IPS DF 19.7 (cell line): ENCODE data around the gene APOC1.
"Not testable (repeated sequence)": the region's sequence is repeated elsewhere in the genome, so short reads cannot be mapped to it uniquely, and the experiment has no call there.

Experiments
- DNase-seq: peaks from one replicate; pipeline ENCODE4 v3.0.0-alpha.2; 2013; ENCODE audit warnings: low read depth, low spot score

APOC1 gene

GRCh38 chr19:44889830-44890365 is 24.5 kb upstream of the APOC1 start:
- DNase-seq, result no peak

GRCh38 chr19:44890366-44891015 is 23.9 kb upstream of the APOC1 start:
- peak; percentile 100 for DNase-seq

- DNase-seq, result peak; percentile 97
Observed at GRCh38 chr19:44891016-44891882, 23.2 kb upstream of the APOC1 start, which contains the start of gene TOMM40. Gene TOMM40, plus strand, starts transcription at chr19:44891254. Its CDS starts 162 bp downstream, at chr19:44891416.

- DNase-seq, result no peak
Observed at GRCh38 chr19:44892932-44893331, 21.5 kb upstream of the APOC1 start.

- no peak for DNase-seq
Observed at GRCh38 chr19:44893332-44894051, 20.9 kb upstream of the APOC1 start.

GRCh38 chr19:44894052-44894400 is 20.4 kb upstream of the APOC1 start:
- no peak for DNase-seq

- no peak for DNase-seq
Observed at GRCh38 chr19:44894946-44895345, 19.5 kb upstream of the APOC1 start.

GRCh38 chr19:44897835-44898234 is 16.6 kb upstream of the APOC1 start:
- DNase-seq, result no peak

- no peak for DNase-seq
Observed at GRCh38 chr19:44900328-44901244, 13.8 kb upstream of the APOC1 start.

GRCh38 chr19:44903216-44903601 is 11.2 kb upstream of the APOC1 start:
- no peak for DNase-seq

- no peak for DNase-seq
Observed at GRCh38 chr19:44903602-44904425, 10.6 kb upstream of the APOC1 start.

- DNase-seq, result no peak
Observed at GRCh38 chr19:44904426-44904994, 9.9 kb upstream of the APOC1 start.

- no peak for DNase-seq
Observed at GRCh38 chr19:44905437-44906160, 8.8 kb upstream of the APOC1 start, which contains the start of gene APOE. Gene APOE, plus strand, starts transcription at chr19:44905796. Its CDS starts 829 bp downstream, at chr19:44906625.

- no peak for DNase-seq
Observed at GRCh38 chr19:44907613-44908012, 6.8 kb upstream of the APOC1 start.

- no peak for DNase-seq
Observed at GRCh38 chr19:44908074-44908835, 6.2 kb upstream of the APOC1 start.

GRCh38 chr19:44908836-44909261 is 5.6 kb upstream of the APOC1 start:
- no peak for DNase-seq

- DNase-seq, result no peak
Observed at GRCh38 chr19:44909775-44910174, 4.6 kb upstream of the APOC1 start.

- not testable (repeated sequence) for DNase-seq
Observed at GRCh38 chr19:44911896-44912295, 2.5 kb upstream of the APOC1 start.
